B cell (primary cell): ENCODE results near the gene C1orf105. TPM values are rescaled to one million over a fixed set of nuclear protein-coding genes. Genes with fewer than 3 reads are reported as not detected.

ENCODE experiments used
- ATAC-seq: fragments of 200-7000 bp; cut with Tn5 transposase; one replicate; pipeline ENCODE4 v1.10.0; 2021; ENCODE audit warnings: low read depth, mild to moderate bottlenecking, moderate number of reproducible peaks, moderate library complexity
- CTCF ChIA-PET: fragments of 350-600 bp; sonication (Branson Sonifier 250); formaldehyde crosslinking; loops from one replicate; lab custom pipeline; 2021; ENCODE audit warnings: antibody characterized with exemption, inconsistent platforms; lab: Charles Lee
- POLR2A ChIA-PET: fragments of 350-600 bp; sonication (Branson Sonifier 250); formaldehyde crosslinking; loops from one replicate; lab custom pipeline; 2021; ENCODE audit warnings: antibody characterized with exemption; lab: Charles Lee
- DNase-seq: peaks from one replicate; pipeline ENCODE4 v3.0.0; 2013
- H2AFZ ChIP-seq: 2 replicates; pipeline ENCODE4 v1.6.1; 2012; ENCODE audit warnings: mild to moderate bottlenecking, low read depth, low read length; ENCODE audit not compliant: insufficient read depth, poor library complexity, severe bottlenecking
- H3K27ac ChIP-seq, 2 donors: 1 replicate in 1 of 2; 2 replicates in 1 of 2; pipeline ENCODE4 v1.5.1; 2012 to 2013; ENCODE audit warnings: low read length in 2 of 2, mild to moderate bottlenecking in 2 of 2, moderate library complexity in 1 of 2
- H3K27me3 ChIP-seq, 4 experiments: fragments of 200-600 bp in 1 of 4; sonication (generic) in 1 of 4; replicated peaks in 1 of 4; 1 replicate in 2 of 4; 2 replicates in 2 of 4; pipeline versions ENCODE4 v1.6.1 to v1.7.0; 2013 to 2016; ENCODE audit warnings: low read length in 3 of 4, mild to moderate bottlenecking in 2 of 4, mixed read lengths in 1 of 4, moderate library complexity in 1 of 4; ENCODE audit not compliant: insufficient read depth in 4 of 4, control insufficient read depth in 3 of 4; ENCODE audit errors: control extremely low read depth in 1 of 4
- H3K36me3 ChIP-seq, 2 experiments: replicated peaks in 1 of 2; 1 replicate in 1 of 2; 2 replicates in 1 of 2; pipeline versions ENCODE4 v1.6.1 to v1.7.1; 2013; ENCODE audit warnings: low read length in 1 of 2; ENCODE audit not compliant: insufficient read depth in 2 of 2, control insufficient read depth in 1 of 2; ENCODE audit errors: control extremely low read depth in 1 of 2, extremely low read depth in 1 of 2
- H3K4me1 ChIP-seq, 2 donors: fragments of 200-600 bp in 1 of 2; sonication (generic) in 1 of 2; 1 replicate in 1 of 2; 2 replicates in 1 of 2; pipeline versions ENCODE4 v1.5.1 to v1.6.1; 2013 to 2017; ENCODE audit warnings: low read length in 2 of 2; ENCODE audit not compliant: control insufficient read depth in 2 of 2, insufficient read depth in 2 of 2
- H3K4me2 ChIP-seq: replicated peaks from 2 replicates; pipeline ENCODE3; 2012; ENCODE audit warnings: mild to moderate bottlenecking, low read depth, low read length; ENCODE audit not compliant: poor library complexity, severe bottlenecking
- H3K4me3 ChIP-seq, 5 experiments: fragments of 200-600 bp in 1 of 5; sonication (generic) in 1 of 5; 1 replicate in 3 of 5; 2 replicates in 2 of 5; pipeline versions ENCODE4 v1.5.1 to v1.7.0; 2011 to 2016; ENCODE audit warnings: low read length in 4 of 5, mild to moderate bottlenecking in 4 of 5, low read depth in 2 of 5, control low read depth in 1 of 5, moderate library complexity in 1 of 5; ENCODE audit not compliant: insufficient read depth in 1 of 5; ENCODE audit errors: control extremely low read depth in 1 of 5, extremely low read depth in 1 of 5
- H3K79me2 ChIP-seq: fragments of 200-600 bp; sonication (generic); one replicate; pipeline ENCODE4 v1.6.0; 2016; ENCODE audit warnings: low read length; ENCODE audit not compliant: control insufficient read depth, insufficient read depth
- H3K9ac ChIP-seq: fragments of 200-600 bp; sonication (generic); 2 replicates; pipeline ENCODE4 v1.6.1; 2017; ENCODE audit warnings: mild to moderate bottlenecking, low read length, moderate library complexity
- H3K9me3 ChIP-seq, 3 donors: one replicate each; pipeline versions ENCODE4 v1.6.1 to v1.7.1; 2013; ENCODE audit warnings: low read length in 2 of 3; ENCODE audit not compliant: control insufficient read depth in 2 of 3, insufficient read depth in 1 of 3; ENCODE audit errors: control extremely low read depth in 1 of 3
- H4K20me1 ChIP-seq: 2 replicates; pipeline ENCODE4 v1.6.0; 2012; ENCODE audit warnings: mild to moderate bottlenecking, low read length; ENCODE audit not compliant: insufficient read depth, control insufficient read depth, poor library complexity, severe bottlenecking
- H3K27ac Mint-ChIP-seq: one replicate; pipeline ENCODE4 v1.8.0; 2021; ENCODE audit warnings: mixed read lengths
- H3K27me3 Mint-ChIP-seq: one replicate; pipeline ENCODE4 v1.8.0; 2021; ENCODE audit warnings: mixed read lengths
- H3K4me1 Mint-ChIP-seq: one replicate; pipeline ENCODE4 v1.8.0; 2021; ENCODE audit warnings: mixed read lengths
- H3K4me3 Mint-ChIP-seq: one replicate; pipeline ENCODE4 v1.8.0; 2021; ENCODE audit warnings: mixed read lengths
- H3K9me3 Mint-ChIP-seq: one replicate; pipeline ENCODE4 v1.8.0; 2022; ENCODE audit warnings: mixed read lengths; ENCODE audit not compliant: insufficient read depth
- EZH2 ChIP-seq: IDR thresholded peaks from 2 replicates; pipeline ENCODE4 v1.6.1; 2012; ENCODE audit warnings: borderline replicate concordance, low read depth, mild to moderate bottlenecking, moderate library complexity, low read length; ENCODE audit not compliant: insufficient read depth, poor library complexity, severe bottlenecking
- WGBS: methylation state at CpG from one replicate; pipeline ENCODE4 v1.1.5; 2013; ENCODE audit warnings: missing lambda C conversion rate; ENCODE audit not compliant: insufficient coverage; 5-methylcytosine and 5-hydroxymethylcytosine counted together
- intact Hi-C: fragments of 100-400 bp; cut with micrococcal nuclease; formaldehyde crosslinking; loops from one replicate; pipeline ENCODE4 v1.10.0; 2022
- polyA plus RNA-seq: library from polyadenylated mRNA; depleted of rRNA; stranded (reverse); fragments of >200 nt; gene quantifications from 2 replicates; pipeline ENCODE4 v1.2.3, GENCODE V29; 2012
- total RNA-seq, 2 donors: library from RNA; stranded (reverse); fragments of 120-200 nt in 1 of 2; gene quantifications; 1 replicate in 1 of 2; 2 replicates in 1 of 2; pipeline versions ENCODE4 v1.2.3 to v1.2.4, GENCODE V29; 2013 to 2022
- TF ChIP-seq, protein P1 (sequence below): fragments of 200-600 bp; IDR thresholded peaks from one replicate; pipeline ENCODE4 v1.8.0; 2022; ENCODE audit warnings: antibody characterized with exemption, mild to moderate bottlenecking

Gene C1orf105
- total and polyA plus RNA-seq, 2 donors (not counting 1 experiment from before 2014, with no cell fraction given), result not detected

- no peak for DNase-seq
- Histone ChIP-seq H3K4me2 (no peak overlapping the region), H3K27ac (no peak overlapping the region), H4K20me1 (no peaks in the 10 kb centered on the region), H3K36me3 (no peaks in the 10 kb centered on the region), H3K27me3 (no peaks in the 10 kb centered on the region), H3K9ac (no peak overlapping the region), H2AFZ (no peak overlapping the region), H3K79me2 (no peaks in the 10 kb centered on the region), H3K9me3 (no peaks in the 10 kb centered on the region), H3K4me3 (no peak overlapping the region), H3K4me1 (no peaks in the 10 kb centered on the region)
- TF ChIP-seq EZH2, result no peak
- TF ChIP-seq, protein P1, sequence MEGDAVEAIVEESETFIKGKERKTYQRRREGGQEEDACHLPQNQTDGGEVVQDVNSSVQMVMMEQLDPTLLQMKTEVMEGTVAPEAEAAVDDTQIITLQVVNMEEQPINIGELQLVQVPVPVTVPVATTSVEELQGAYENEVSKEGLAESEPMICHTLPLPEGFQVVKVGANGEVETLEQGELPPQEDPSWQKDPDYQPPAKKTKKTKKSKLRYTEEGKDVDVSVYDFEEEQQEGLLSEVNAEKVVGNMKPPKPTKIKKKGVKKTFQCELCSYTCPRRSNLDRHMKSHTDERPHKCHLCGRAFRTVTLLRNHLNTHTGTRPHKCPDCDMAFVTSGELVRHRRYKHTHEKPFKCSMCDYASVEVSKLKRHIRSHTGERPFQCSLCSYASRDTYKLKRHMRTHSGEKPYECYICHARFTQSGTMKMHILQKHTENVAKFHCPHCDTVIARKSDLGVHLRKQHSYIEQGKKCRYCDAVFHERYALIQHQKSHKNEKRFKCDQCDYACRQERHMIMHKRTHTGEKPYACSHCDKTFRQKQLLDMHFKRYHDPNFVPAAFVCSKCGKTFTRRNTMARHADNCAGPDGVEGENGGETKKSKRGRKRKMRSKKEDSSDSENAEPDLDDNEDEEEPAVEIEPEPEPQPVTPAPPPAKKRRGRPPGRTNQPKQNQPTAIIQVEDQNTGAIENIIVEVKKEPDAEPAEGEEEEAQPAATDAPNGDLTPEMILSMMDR, result no peak
- ChIA-PET CTCF (no interaction called here), POLR2A (no interaction called here)
- intact Hi-C loops, result no loop called here
- no peak for ATAC-seq
- peaks cover 31% of the 10 kb centered on the region for H3K27me3 Mint-ChIP-seq
- H3K4me1 Mint-ChIP-seq, result no peaks in the 10 kb centered on the region
- no peaks in the 10 kb centered on the region for H3K9me3 Mint-ChIP-seq
- no peak overlapping the region for H3K27ac Mint-ChIP-seq
- H3K4me3 Mint-ChIP-seq, result no peak overlapping the region
Measured at GRCh38 chr1:172484252-172484651, 63.8 kb downstream of the C1orf105 start.

DNA sequence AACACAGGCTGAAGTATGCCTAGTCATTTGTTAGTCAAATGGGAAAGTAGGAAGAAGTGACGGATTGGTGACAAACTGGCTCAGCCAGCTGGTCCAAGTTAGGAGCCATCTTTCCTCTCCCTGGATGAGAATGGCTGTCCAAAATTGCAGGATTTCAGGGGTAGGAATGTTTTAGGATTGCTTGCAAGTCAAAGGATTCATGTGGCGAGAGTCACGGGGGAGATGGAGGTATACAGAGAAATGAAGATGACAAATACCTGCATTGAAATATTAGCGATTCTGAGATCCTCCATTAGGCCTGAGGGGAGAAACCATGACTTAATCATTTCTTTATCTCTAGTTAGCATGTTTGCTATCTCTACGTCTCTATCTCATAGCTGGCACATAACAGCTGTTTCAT, 65.1 kb downstream of the C1orf105 start:
- no peaks in the 10 kb centered on the region for H3K4me1 ChIP-seq
- Mint-ChIP-seq H3K9me3 (no peaks in the 10 kb centered on the region), H3K4me1 (no peaks in the 10 kb centered on the region), H3K4me3 (no peak overlapping the region), H3K27me3 (peaks cover 33% of the 10 kb centered on the region), H3K27ac (no peak overlapping the region)
- no peak overlapping the region for H2AFZ ChIP-seq
- no peak overlapping the region for H3K27ac ChIP-seq
- DNase-seq (no peak), ATAC-seq (no peak)
- CTCF ChIA-PET, result no interaction called here
- intact Hi-C loops, result no loop called here
- H3K27me3 ChIP-seq, result peaks cover 0 to 3% (median 0%) of the 10 kb centered on the region in 4 experiments
- POLR2A ChIA-PET, result no interaction called here
- no peak for TF ChIP-seq EZH2
- TF ChIP-seq, protein P1, result no peak
- H3K79me2 ChIP-seq, result no peaks in the 10 kb centered on the region
- no peaks in the 10 kb centered on the region for H3K9me3 ChIP-seq
- no peaks in the 10 kb centered on the region for H3K36me3 ChIP-seq
- 100% methylated on average over 2 of the region's 5 CpGs for WGBS
- H3K4me3 ChIP-seq, result no peak overlapping the region
- H3K4me2 ChIP-seq, result no peak overlapping the region
- no peak overlapping the region for H3K9ac ChIP-seq
- no peaks in the 10 kb centered on the region for H4K20me1 ChIP-seq
